ENCODE data around the gene GDNF.
"Not testable (repeated sequence)": the region's sequence is repeated elsewhere in the genome, so short reads cannot be mapped to it uniquely, and the experiment has no call there.

The GDNF gene

GRCh38 chr5:37815913-37816312 lies 23.9 kb downstream of the GDNF start:
- DNase-seq = no peak

- DNase-seq = peak; percentile 82
These were observed 25.1 kb downstream of the GDNF start for GRCh38 chr5:37814699-37815098.

GRCh38 chr5:37812365-37812764 lies 27.5 kb downstream of the GDNF start:
- DNase-seq = peak; percentile 40

GRCh38 chr5:37811866-37812265 lies 28.0 kb downstream of the GDNF start:
- DNase-seq = no peak

GRCh38 chr5:37810311-37810710 lies 29.5 kb downstream of the GDNF start:
- peak; percentile 85 for DNase-seq

- DNase-seq = no peak
These were observed 30.9 kb downstream of the GDNF start for GRCh38 chr5:37808945-37809344.

- peak; percentile 25 for DNase-seq
These were observed 32.1 kb downstream of the GDNF start for GRCh38 chr5:37807621-37808301.

- no peak for DNase-seq
These were observed 32.8 kb downstream of the GDNF start for GRCh38 chr5:37807015-37807414.

GRCh38 chr5:37806476-37806875 lies 33.4 kb downstream of the GDNF start:
- no peak for DNase-seq

GRCh38 chr5:37806016-37806415 lies 33.8 kb downstream of the GDNF start:
- no peak for DNase-seq

GRCh38 chr5:37804401-37804800 lies 35.4 kb downstream of the GDNF start:
- DNase-seq = no peak

- DNase-seq = no peak
These were observed 36.4 kb downstream of the GDNF start for GRCh38 chr5:37803487-37803886.

- no peak for DNase-seq
These were observed 38.3 kb downstream of the GDNF start for GRCh38 chr5:37801521-37801920.

GRCh38 chr5:37799865-37800421 lies 39.9 kb downstream of the GDNF start:
- DNase-seq = no peak

GRCh38 chr5:37796435-37796834 lies 43.4 kb downstream of the GDNF start:
- not testable (repeated sequence) for DNase-seq

GRCh38 chr5:37795292-37795691 lies 44.5 kb downstream of the GDNF start:
- not testable (repeated sequence) for DNase-seq

GRCh38 chr5:37792975-37793631 lies 46.7 kb downstream of the GDNF start:
- DNase-seq = peak; percentile 59

- no peak for DNase-seq
These were observed 48.5 kb downstream of the GDNF start for GRCh38 chr5:37791321-37791720.

GRCh38 chr5:37789991-37790390 lies 49.9 kb downstream of the GDNF start:
- peak; percentile 23 for DNase-seq

- peak; percentile 82 for DNase-seq
These were observed 52.1 kb downstream of the GDNF start for GRCh38 chr5:37787742-37788141.

GRCh38 chr5:37786862-37787519 lies 52.9 kb downstream of the GDNF start:
- peak; percentile 79 for DNase-seq

GRCh38 chr5:37786416-37786815 lies 53.4 kb downstream of the GDNF start:
- DNase-seq = no peak

- not testable (repeated sequence) for DNase-seq
These were observed 58.4 kb downstream of the GDNF start for GRCh38 chr5:37781409-37781808.

Measured in fibroblast of skin of right quadriceps (primary cell).